Body of pancreas (tissue), 4 donors: Measurements from ENCODE around the gene CCL19. TPM values are rescaled to one million over a fixed set of nuclear protein-coding genes. Genes with fewer than 3 reads are reported as not detected.

ENCODE experiments used
- ATAC-seq: fragments of 150-250 bp; one replicate; pipeline ENCODE4 v1.9.1; 2016
- DNase-seq, 4 donors: peaks; one replicate each; pipeline ENCODE4 v3.0.0-alpha.2; 2019
- H3K27ac ChIP-seq, 4 donors: fragments of 200-600 bp; sonication (generic); 1 replicate in 3 of 4; 2 replicates in 1 of 4; pipeline versions ENCODE4 v1.5.1 to v1.6.1; 2016 to 2019; ENCODE audit warnings: mild to moderate bottlenecking in 1 of 4, mixed read lengths in 1 of 4, moderate library complexity in 1 of 4
- H3K27me3 ChIP-seq, 2 donors: fragments of 200-600 bp; sonication (generic); one replicate each; pipeline ENCODE4 v1.6.0; 2016; ENCODE audit warnings: mild to moderate bottlenecking in 1 of 2
- H3K36me3 ChIP-seq, 2 donors: fragments of 200-600 bp; sonication (generic); replicated peaks in 1 of 2; 2 replicates each; pipeline ENCODE4 v1.5.1; 2016; ENCODE audit warnings: low read depth in 2 of 2; ENCODE audit not compliant: insufficient read depth in 1 of 2
- H3K4me1 ChIP-seq: fragments of 200-600 bp; sonication (generic); one replicate; pipeline ENCODE4 v1.6.0; 2016
- H3K4me3 ChIP-seq, 2 donors: fragments of 200-600 bp; sonication (generic); 1 replicate in 1 of 2; 2 replicates in 1 of 2; pipeline ENCODE4 v1.5.1; 2016 to 2019
- H3K9me3 ChIP-seq, 3 donors: fragments of 200-600 bp; sonication (generic); 1 replicate in 2 of 3; 2 replicates in 1 of 3; pipeline ENCODE4 v1.5.1; 2016
- CTCF ChIP-seq, 7 experiments: fragments of 450-650 bp in 4 of 7; fragments of 200-600 bp in 3 of 7; sonication (generic) in 3 of 7; IDR thresholded peaks; one replicate each; pipeline ENCODE4 v1.5.1; 2016 to 2019; ENCODE audit warnings: antibody characterized with exemption in 7 of 7
- POLR2A ChIP-seq, 3 donors: fragments of 450-650 bp; IDR thresholded peaks; one replicate each; pipeline ENCODE4 v1.6.1; 2016; ENCODE audit warnings: antibody characterized with exemption in 3 of 3, mild to moderate bottlenecking in 2 of 3
- WGBS, 2 donors: methylation state at CpG; one replicate each; pipeline ENCODE4 v1.1.5; 2017; 5-methylcytosine and 5-hydroxymethylcytosine counted together
- intact Hi-C: fragments of 100-400 bp; cut with DNase I; formaldehyde crosslinking; loops from one replicate; pipeline ENCODE4 v1.15.1; 2023
- total RNA-seq, 2 donors: library from RNA; depleted of rRNA; stranded (reverse); fragments of >200 nt; gene quantifications; one replicate each; pipeline ENCODE4 v1.1.0, GENCODE V29; 2016

The CCL19 gene
- total RNA-seq, 2 donors from 2014 or later: not detected

GRCh38 chr9:34685591-34685990 lies 5.5 kb downstream of the CCL19 start:
- Histone ChIP-seq H3K4me3 (no peak overlapping the region), H3K27me3 (no peaks in the 10 kb centered on the region), H3K9me3 (no peaks in the 10 kb centered on the region), H3K4me1 (no peaks in the 10 kb centered on the region), H3K27ac (no peak overlapping the region), H3K36me3 (no peaks in the 10 kb centered on the region)
- TF ChIP-seq CTCF (IDR thresholded peaks at IDR 0.05) (no peak), POLR2A (IDR thresholded peaks at IDR 0.05) (no peak)
- DNase-seq (no peak), ATAC-seq (no peak)
- 88 to 91% methylated on average over 4 of the region's 4 CpGs for WGBS, 2 donors
- intact Hi-C loops: no loop called here

GRCh38 chr9:34684816-34685215 lies 6.3 kb downstream of the CCL19 start:
- Histone ChIP-seq H3K36me3 (no peaks in the 10 kb centered on the region), H3K4me1 (no peaks in the 10 kb centered on the region), H3K27me3 (no peaks in the 10 kb centered on the region), H3K27ac (no peak overlapping the region), H3K4me3 (no peak overlapping the region), H3K9me3 (no peaks in the 10 kb centered on the region)
- TF ChIP-seq POLR2A (IDR thresholded peaks at IDR 0.05) (no peak), CTCF (IDR thresholded peaks at IDR 0.05) (no peak)
- intact Hi-C loops: no loop called here
- ATAC-seq (no peak), DNase-seq (no peak)
- WGBS, 2 donors: 81 to 94% methylated on average over 4 of the region's 4 CpGs

- no peaks in the 10 kb centered on the region for H3K27me3 ChIP-seq
- H3K4me1 ChIP-seq: no peaks in the 10 kb centered on the region
- TF ChIP-seq CTCF (IDR thresholded peaks at IDR 0.05) (no peak), POLR2A (IDR thresholded peaks at IDR 0.05) (no peak)
- WGBS, 2 donors: 77 to 88% methylated on average over 3 to 4 of the region's 4 CpGs
- ATAC-seq: no peak
- H3K9me3 ChIP-seq: no peaks in the 10 kb centered on the region
- no peaks in the 10 kb centered on the region for H3K36me3 ChIP-seq
- no peak overlapping the region for H3K27ac ChIP-seq
- intact Hi-C loops: no loop called here
- no peak for DNase-seq
- no peak overlapping the region for H3K4me3 ChIP-seq
Measured at GRCh38 chr9:34684145-34684544, 6.9 kb downstream of the CCL19 start.

- no peak overlapping the region for H3K27ac ChIP-seq
- no peaks in the 10 kb centered on the region for H3K27me3 ChIP-seq
- ATAC-seq (no peak), DNase-seq (no peak)
- no peak for TF ChIP-seq POLR2A (IDR thresholded peaks at IDR 0.05)
- no peak for TF ChIP-seq CTCF (IDR thresholded peaks at IDR 0.05)
- H3K4me1 ChIP-seq: no peaks in the 10 kb centered on the region
- H3K4me3 ChIP-seq: no peak overlapping the region
- H3K9me3 ChIP-seq: no peaks in the 10 kb centered on the region
- 97% methylated on average over 2 of the region's 2 CpGs for WGBS, 2 donors
- intact Hi-C loops: no loop called here
- no peaks in the 10 kb centered on the region for H3K36me3 ChIP-seq
Measured at GRCh38 chr9:34675869-34676268, 15.2 kb downstream of the CCL19 start.

GRCh38 chr9:34675048-34675714 lies 15.9 kb downstream of the CCL19 start:
- intact Hi-C loops: no loop called here
- TF ChIP-seq CTCF (IDR thresholded peaks at IDR 0.05): peak in 6 of 7 experiments; percentile 15 to 76 (median 51)
- TF ChIP-seq POLR2A (IDR thresholded peaks at IDR 0.05): no peak
- Histone ChIP-seq H3K27ac (no peak overlapping the region), H3K4me1 (no peaks in the 10 kb centered on the region), H3K4me3 (no peak overlapping the region), H3K36me3 (no peaks in the 10 kb centered on the region), H3K9me3 (no peaks in the 10 kb centered on the region), H3K27me3 (no peaks in the 10 kb centered on the region)
- ATAC-seq: no peak
- DNase-seq: peak; percentile 56 to 78 (median 64)
- WGBS, 2 donors: 48 to 50% methylated on average over 9 to 10 of the region's 10 CpGs
